GM12801 (cell line): Measurements from ENCODE around the gene PPP2R5D.

Experiments used
- CTCF ChIP-seq: IDR thresholded peaks from one replicate; pipeline ENCODE4 v1.5.1; 2011; ENCODE audit warnings: control low read depth; ENCODE audit not compliant: insufficient read length; ENCODE audit errors: extremely low read depth

Gene PPP2R5D

GRCh38 chr6:43036712-43037111 lies 52.3 kb downstream of the PPP2R5D start:
- TF ChIP-seq CTCF = no peak

DNA sequence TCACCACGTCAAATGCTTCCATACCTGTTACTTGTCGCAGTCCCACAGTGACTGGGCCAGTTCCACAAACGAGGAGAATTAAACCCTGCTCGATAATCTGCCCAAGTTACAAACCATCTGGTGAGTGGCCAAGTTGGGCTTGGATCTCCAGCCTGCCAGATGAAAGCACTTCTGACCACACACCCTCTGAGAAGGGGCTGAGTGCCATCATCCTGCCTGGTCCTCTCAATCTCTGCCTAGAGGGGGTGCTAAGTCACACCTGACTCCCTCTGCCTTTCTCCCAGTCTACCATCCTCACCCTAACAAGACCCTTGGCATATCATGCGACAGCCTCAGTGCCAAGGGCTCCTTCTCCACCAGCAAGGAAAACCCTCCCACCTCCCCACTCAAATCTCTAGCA lies 52.8 kb downstream of the PPP2R5D start:
- no peak for TF ChIP-seq CTCF

- no peak for TF ChIP-seq CTCF
These were observed 53.3 kb downstream of the PPP2R5D start for GRCh38 chr6:43037706-43038105.

- TF ChIP-seq CTCF = no peak
These were observed 54.4 kb downstream of the PPP2R5D start for GRCh38 chr6:43038727-43039126.

- TF ChIP-seq CTCF = no peak
These were observed 56.3 kb downstream of the PPP2R5D start for GRCh38 chr6:43040542-43041257.

GRCh38 chr6:43043310-43043709 lies 58.9 kb downstream of the PPP2R5D start:
- TF ChIP-seq CTCF = no peak

DNA sequence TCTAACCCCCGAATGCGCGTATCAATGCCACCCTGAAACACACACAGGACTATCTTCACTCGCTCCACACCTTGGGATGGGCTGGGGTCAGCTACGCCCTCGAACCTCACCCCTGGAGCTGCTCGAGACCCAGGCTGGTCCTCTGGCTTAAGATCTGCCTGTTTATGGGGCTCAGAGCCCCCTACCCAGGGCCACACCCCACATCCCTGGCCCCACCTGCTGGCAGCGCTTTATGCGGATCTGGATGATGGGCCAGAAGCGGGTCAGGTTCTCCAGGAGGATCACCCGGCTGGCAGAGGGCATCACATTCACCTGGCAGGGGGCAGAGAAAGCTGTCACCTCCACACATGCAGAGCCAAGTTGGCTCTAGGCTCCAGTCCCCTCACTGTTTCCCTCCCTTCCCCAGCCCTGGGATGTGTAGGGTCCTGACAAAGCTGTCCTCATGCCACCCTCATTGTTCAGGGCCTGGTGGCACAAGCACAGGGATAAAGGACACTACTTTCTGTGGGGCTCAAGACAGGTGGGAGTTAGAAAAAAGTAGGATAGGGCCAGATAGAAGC lies 61.1 kb downstream of the PPP2R5D start:
- no peak for TF ChIP-seq CTCF
